Panc1 (cell line): ENCODE measurements around the gene HMSD.

Experiments
- CTCF ChIP-seq: fragments of 450-650 bp; IDR thresholded peaks from 2 replicates; pipeline ENCODE4 v1.5.1; 2017; ENCODE audit warnings: mild to moderate bottlenecking
- SIN3A ChIP-seq: IDR thresholded peaks from 2 replicates; pipeline ENCODE4 v1.6.1; 2012; ENCODE audit warnings: low read depth, mild to moderate bottlenecking, low read length, moderate library complexity, borderline replicate concordance; ENCODE audit not compliant: insufficient read depth

- TF ChIP-seq CTCF (peak; percentile 59), SIN3A (no peak)
Measured at GRCh38 chr18:63949068-63949737, at the start of gene HMSD.
